Measurements from ENCODE around the gene PPM1L. TPM values are rescaled to one million over a fixed set of nuclear protein-coding genes. Genes with fewer than 3 reads are reported as not detected.

PPM1L gene
- total and polyA plus RNA-seq, 2 of the 13 experiments (the other 11 are each of a cell fraction or from before 2014, with no cell fraction given): 0.22 to 1.4 TPM

DNA sequence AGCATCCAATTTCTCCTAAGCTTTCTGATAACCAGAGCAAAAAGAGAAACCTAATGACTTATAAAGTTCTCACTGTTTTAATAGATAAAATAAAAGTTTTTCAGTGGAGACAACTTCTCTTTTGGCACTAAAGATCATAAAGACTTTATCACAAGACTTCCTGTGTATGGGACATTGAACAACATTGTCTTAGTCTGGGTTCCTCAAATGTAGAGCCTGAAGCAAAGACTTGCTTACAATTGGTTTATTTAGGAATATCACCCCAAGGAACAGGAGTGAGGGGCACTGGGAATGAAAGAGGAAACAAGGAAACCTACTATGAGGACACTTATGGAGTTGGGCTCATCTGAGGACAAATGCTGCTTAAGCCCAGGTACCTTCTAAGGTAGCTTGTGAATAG, 221.7 kb downstream of the PPM1L start (continued):
- TF ChIP-seq SKI (IDR thresholded peaks at IDR 0.05; ENCODE audit: partially characterized antibody) (no peak), ZNF235 (CRISPR knock-in tag; IDR thresholded peaks at IDR 0.05; ENCODE audit: borderline replicate concordance) (no peak), XBP1 (CRISPR knock-in tag; IDR thresholded peaks at IDR 0.05) (no peak), ZNF431 (CRISPR knock-in tag; IDR thresholded peaks at IDR 0.05; ENCODE audit: borderline replicate concordance, low read depth) (no peak), MEF2D (CRISPR knock-in tag; IDR thresholded peaks at IDR 0.05) (no peak), ZNF510 (CRISPR knock-in tag; IDR thresholded peaks at IDR 0.05; ENCODE audit: low read depth) (no peak), MIER2 (CRISPR knock-in tag; IDR thresholded peaks at IDR 0.05) (no peak)
- TF ChIP-seq, protein P1, sequence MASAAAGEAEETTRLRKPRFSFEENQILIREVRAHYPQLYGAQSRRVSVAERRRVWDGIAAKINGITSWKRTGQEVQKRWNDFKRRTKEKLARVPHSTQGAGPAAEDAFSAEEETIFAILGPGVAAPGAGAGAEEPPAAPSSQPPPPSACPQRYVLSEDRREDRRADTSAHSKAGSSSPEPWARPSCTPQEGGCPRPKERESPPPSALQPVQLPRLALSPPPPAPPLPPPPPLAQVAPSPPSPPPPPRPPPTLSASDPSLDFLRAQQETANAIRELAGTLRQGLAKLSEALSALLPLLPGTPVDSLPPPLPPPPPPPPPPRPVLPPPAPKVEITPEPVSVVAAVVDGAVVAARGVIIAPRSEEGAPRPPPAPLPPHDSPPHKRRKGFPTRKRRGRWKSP (CRISPR knock-in tag; IDR thresholded peaks at IDR 0.05): no peak
- TF ChIP-seq, protein P2, sequence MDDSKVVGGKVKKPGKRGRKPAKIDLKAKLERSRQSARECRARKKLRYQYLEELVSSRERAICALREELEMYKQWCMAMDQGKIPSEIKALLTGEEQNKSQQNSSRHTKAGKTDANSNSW (CRISPR knock-in tag; IDR thresholded peaks at IDR 0.05; ENCODE audit: borderline replicate concordance): no peak

DNA sequence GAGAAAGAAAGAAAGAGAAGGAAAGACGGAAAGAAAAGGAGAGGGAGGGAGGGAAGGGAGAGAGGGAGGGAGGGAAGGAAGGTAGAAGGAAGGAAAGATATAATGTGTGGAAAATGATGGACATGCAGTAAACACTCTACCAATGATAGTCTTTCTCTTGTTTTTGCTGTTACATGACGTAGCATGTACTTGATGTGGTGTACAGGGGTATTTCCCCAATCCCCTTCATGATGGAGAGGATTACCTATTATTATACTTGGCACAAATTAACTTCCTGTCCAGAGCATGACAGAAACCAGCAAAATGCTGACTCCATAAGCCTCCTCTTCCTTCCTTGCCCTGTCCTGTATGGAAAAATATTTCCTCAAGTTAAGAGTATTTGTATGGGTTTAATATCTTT, 224.7 kb downstream of the PPM1L start:
- in situ Hi-C loops (cut with HindIII; ENCODE audit: extremely low pct_ligation_motif_present, low pct_unique_long_range_greater_than_20kb): no loop called here
- CTCF ChIA-PET (ENCODE audit: low intra/inter-chr PET ratio, low total read pairs): no interaction called here
- no peak overlapping the region for H3K9ac ChIP-seq (ENCODE audit: insufficient read depth, low read depth, low read length)

More for the DNA sequence above, 224.7 kb downstream of the PPM1L start:
- WGBS (ENCODE audit: low lambda C conversion rate): 21% methylated on average over 2 of the region's 2 CpGs
- Histone ChIP-seq H3K79me2 (ENCODE audit: insufficient read depth, low read length) (no peaks in the 10 kb centered on the region), H3K27me3 (ENCODE audit: control insufficient read depth in 1 of 2, insufficient read depth in 2 of 2, low read length in 2 of 2) (no peaks in the 10 kb centered on the region), H3K4me2 (ENCODE audit: low read depth, low read length) (no peak overlapping the region), H4K20me1 (ENCODE audit: insufficient read depth, low read length) (no peaks in the 10 kb centered on the region), H3K9me3 (ENCODE audit: low read length) (peaks cover 17% of the 10 kb centered on the region; the same call in 1 of the 2 replicates), H2AFZ (ENCODE audit: low read length) (no peak overlapping the region), H3K27ac (ENCODE audit: extremely low read length, insufficient read depth, low read length) (no peak overlapping the region), H3K4me1 (ENCODE audit: insufficient read depth, low read length) (no peaks in the 10 kb centered on the region), H3K4me3 (replicated peaks in 1 of 3; ENCODE audit: insufficient read depth in 1 of 3, low read depth in 2 of 3, low read length in 3 of 3) (no peak overlapping the region), H3K36me3 (replicated peaks in 1 of 2; ENCODE audit: control insufficient read depth in 1 of 2, insufficient read depth in 2 of 2, low read length in 2 of 2) (no peaks in the 10 kb centered on the region)
- TF ChIP-seq, protein P3, sequence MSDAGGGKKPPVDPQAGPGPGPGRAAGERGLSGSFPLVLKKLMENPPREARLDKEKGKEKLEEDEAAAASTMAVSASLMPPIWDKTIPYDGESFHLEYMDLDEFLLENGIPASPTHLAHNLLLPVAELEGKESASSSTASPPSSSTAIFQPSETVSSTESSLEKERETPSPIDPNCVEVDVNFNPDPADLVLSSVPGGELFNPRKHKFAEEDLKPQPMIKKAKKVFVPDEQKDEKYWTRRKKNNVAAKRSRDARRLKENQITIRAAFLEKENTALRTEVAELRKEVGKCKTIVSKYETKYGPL (CRISPR knock-in tag; IDR thresholded peaks at IDR 0.05): no peak
- TF ChIP-seq GPN1 (CRISPR knock-in tag; IDR thresholded peaks at IDR 0.05; ENCODE audit: borderline replicate concordance): no peak
- no peak for TF ChIP-seq ZNF546 (CRISPR knock-in tag; conservative IDR thresholded peaks at IDR 0.05)
- TF ChIP-seq, protein P2 (CRISPR knock-in tag; IDR thresholded peaks at IDR 0.05; ENCODE audit: borderline replicate concordance): no peak
- TF ChIP-seq, protein P4, sequence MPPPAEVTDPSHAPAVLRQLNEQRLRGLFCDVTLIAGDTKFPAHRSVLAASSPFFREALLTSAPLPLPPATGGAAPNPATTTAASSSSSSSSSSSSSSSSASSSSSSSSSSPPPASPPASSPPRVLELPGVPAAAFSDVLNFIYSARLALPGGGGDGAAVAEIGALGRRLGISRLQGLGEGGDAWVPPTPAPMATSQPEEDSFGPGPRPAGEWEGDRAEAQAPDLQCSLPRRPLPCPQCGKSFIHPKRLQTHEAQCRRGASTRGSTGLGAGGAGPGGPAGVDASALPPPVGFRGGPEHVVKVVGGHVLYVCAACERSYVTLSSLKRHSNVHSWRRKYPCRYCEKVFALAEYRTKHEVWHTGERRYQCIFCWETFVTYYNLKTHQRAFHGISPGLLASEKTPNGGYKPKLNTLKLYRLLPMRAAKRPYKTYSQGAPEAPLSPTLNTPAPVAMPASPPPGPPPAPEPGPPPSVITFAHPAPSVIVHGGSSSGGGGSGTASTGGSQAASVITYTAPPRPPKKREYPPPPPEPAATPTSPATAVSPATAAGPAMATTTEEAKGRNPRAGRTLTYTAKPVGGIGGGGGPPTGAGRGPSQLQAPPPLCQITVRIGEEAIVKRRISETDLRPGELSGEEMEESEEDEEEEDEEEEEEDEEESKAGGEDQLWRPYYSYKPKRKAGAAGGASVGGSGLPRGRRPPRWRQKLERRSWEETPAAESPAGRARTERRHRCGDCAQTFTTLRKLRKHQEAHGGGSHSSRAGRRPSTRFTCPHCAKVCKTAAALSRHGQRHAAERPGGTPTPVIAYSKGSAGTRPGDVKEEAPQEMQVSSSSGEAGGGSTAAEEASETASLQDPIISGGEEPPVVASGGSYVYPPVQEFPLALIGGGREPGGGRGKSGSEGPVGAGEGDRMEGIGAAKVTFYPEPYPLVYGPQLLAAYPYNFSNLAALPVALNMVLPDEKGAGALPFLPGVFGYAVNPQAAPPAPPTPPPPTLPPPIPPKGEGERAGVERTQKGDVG (CRISPR knock-in tag; IDR thresholded peaks at IDR 0.05; ENCODE audit: borderline replicate concordance): no peak
- TF ChIP-seq MAZ (IDR thresholded peaks at IDR 0.05; ENCODE audit: borderline replicate concordance, low read depth, low read length): no peak
- TF ChIP-seq MAZ (CRISPR knock-in tag; IDR thresholded peaks at IDR 0.05; ENCODE audit: low read depth): no peak
- no peak for TF ChIP-seq SMC3 (IDR thresholded peaks at IDR 0.05; ENCODE audit: low read length)
- no peak for TF ChIP-seq ZFP36 (IDR thresholded peaks at IDR 0.05; ENCODE audit: borderline replicate concordance, low read depth, low read length, partially characterized antibody)
- TF ChIP-seq HDAC2 (CRISPR knock-in tag; IDR thresholded peaks at IDR 0.05): no peak
- no TSS peak for BruUV-seq (replicated peaks)
- FAIRE-seq (no peak), ATAC-seq (no peak), DNase-seq (ENCODE audit: low spot score) (no peak)
- POLR2A ChIA-PET: no interaction called here
- intact Hi-C loops (cut with micrococcal nuclease; ENCODE audit: unreplicated experiment): no loop called here

Data from HepG2 (cell line).